HG02870 (cell line): ENCODE data around the gene SLC44A1.
"Not testable (repeated sequence)": the region's sequence is repeated elsewhere in the genome, so short reads cannot be mapped to it uniquely, and the experiment has no call there.

Experiments
- ATAC-seq: cut with Tn5 transposase; IDR thresholded peaks from one replicate; pipeline ENCODE4 v1.9.1; 2021; ENCODE audit warnings: mild to moderate bottlenecking, moderate library complexity; ENCODE audit not compliant: unreplicated experiment

The SLC44A1 gene

GRCh38 chr9:105242062-105242461, 2.4 kb upstream of the SLC44A1 start:
- ATAC-seq, result no peak

GRCh38 chr9:105242557-105242956, 1.9 kb upstream of the SLC44A1 start:
- ATAC-seq, result no peak

GRCh38 chr9:105243015-105243686, 1.3 kb upstream of the SLC44A1 start:
- no peak for ATAC-seq

- ATAC-seq, result peak; percentile 44
Measured at GRCh38 chr9:105244734-105245028, 230 bp downstream of the SLC44A1 start.

- ATAC-seq, result peak; percentile 13
Measured at GRCh38 chr9:105245029-105245890, 809 bp downstream of the SLC44A1 start.

GRCh38 chr9:105245891-105246161, 1.4 kb downstream of the SLC44A1 start:
- ATAC-seq, result no peak

- no peak for ATAC-seq
Measured at GRCh38 chr9:105246656-105247173, 2.3 kb downstream of the SLC44A1 start.

- ATAC-seq, result no peak
Measured at GRCh38 chr9:105248691-105249090, 4.2 kb downstream of the SLC44A1 start.

GRCh38 chr9:105251133-105251532, 6.7 kb downstream of the SLC44A1 start:
- no peak for ATAC-seq

- no peak for ATAC-seq
Measured at GRCh38 chr9:105251733-105252404, 7.4 kb downstream of the SLC44A1 start.

- ATAC-seq, result no peak
Measured at GRCh38 chr9:105252405-105252756, 7.9 kb downstream of the SLC44A1 start.

GRCh38 chr9:105254226-105254625, 9.8 kb downstream of the SLC44A1 start:
- ATAC-seq, result no peak

GRCh38 chr9:105255421-105255820, 11.0 kb downstream of the SLC44A1 start:
- no peak for ATAC-seq

GRCh38 chr9:105256569-105256968, 12.1 kb downstream of the SLC44A1 start:
- ATAC-seq, result not testable (repeated sequence)

GRCh38 chr9:105257809-105258208, 13.4 kb downstream of the SLC44A1 start:
- ATAC-seq, result no peak

- peak; percentile 43 for ATAC-seq
Measured at GRCh38 chr9:105258225-105258737, 13.8 kb downstream of the SLC44A1 start.

- no peak for ATAC-seq
Measured at GRCh38 chr9:105259274-105259673, 14.8 kb downstream of the SLC44A1 start.

- ATAC-seq, result no peak
Measured at GRCh38 chr9:105259731-105260612, 15.5 kb downstream of the SLC44A1 start.

- ATAC-seq, result no peak
Measured at GRCh38 chr9:105262497-105262896, 18.0 kb downstream of the SLC44A1 start.

- no peak for ATAC-seq
Measured at GRCh38 chr9:105264380-105264779, 19.9 kb downstream of the SLC44A1 start.

GRCh38 chr9:105268254-105268653, 23.8 kb downstream of the SLC44A1 start:
- ATAC-seq, result not testable (repeated sequence)
